ENCODE data around the gene FAM163A.
"Not testable (repeated sequence)": the region's sequence is repeated elsewhere in the genome, so short reads cannot be mapped to it uniquely, and the experiment has no call there.

FAM163A gene

GRCh38 chr1:179742717-179743678 lies at the start of gene FAM163A:
Gene FAM163A (plus strand): TSS chr1:179743291. CDS start chr1:179813098, 69,807 bp downstream.
- in situ Hi-C loops (cut with HindIII; ENCODE audit: low sequenced_read_pairs), result no loop called here

GRCh38 chr1:179694530-179694929 lies 48.6 kb upstream of the FAM163A start:
- in situ Hi-C loops (cut with HindIII; ENCODE audit: low sequenced_read_pairs), result not testable (repeated sequence)

GRCh38 chr1:179702946-179703539 lies 40.0 kb upstream of the FAM163A start:
- in situ Hi-C loops (cut with HindIII; ENCODE audit: low sequenced_read_pairs), result no loop called here

GRCh38 chr1:179706339-179706941 lies 36.7 kb upstream of the FAM163A start:
- in situ Hi-C loops (cut with HindIII; ENCODE audit: low sequenced_read_pairs), result no loop called here

- in situ Hi-C loops (cut with HindIII; ENCODE audit: low sequenced_read_pairs), result no loop called here
These were observed 35.7 kb upstream of the FAM163A start for GRCh38 chr1:179707406-179707805.

- in situ Hi-C loops (cut with HindIII; ENCODE audit: low sequenced_read_pairs), result no loop called here
These were observed 34.5 kb upstream of the FAM163A start for GRCh38 chr1:179708434-179709195.

- in situ Hi-C loops (cut with HindIII; ENCODE audit: low sequenced_read_pairs), result loop anchor here (5.0 kb wide), 1 partner anchor 102 kb away; no protein-coding TSS in a partner anchor
These were observed 33.2 kb upstream of the FAM163A start for GRCh38 chr1:179709841-179710329.

GRCh38 chr1:179714159-179714558 lies 28.9 kb upstream of the FAM163A start:
- in situ Hi-C loops (cut with HindIII; ENCODE audit: low sequenced_read_pairs), result loop anchor here (5.0 kb wide), 1 partner anchor 98 kb away; no protein-coding TSS in a partner anchor

GRCh38 chr1:179714623-179715022 lies 28.5 kb upstream of the FAM163A start:
- in situ Hi-C loops (cut with HindIII; ENCODE audit: low sequenced_read_pairs), result loop anchor here (5.0 kb wide), 1 partner anchor 98 kb away; no protein-coding TSS in a partner anchor

GRCh38 chr1:179719272-179719671 lies 23.8 kb upstream of the FAM163A start:
- in situ Hi-C loops (cut with HindIII; ENCODE audit: low sequenced_read_pairs), result no loop called here

GRCh38 chr1:179728271-179728670 lies 14.8 kb upstream of the FAM163A start:
- in situ Hi-C loops (cut with HindIII; ENCODE audit: low sequenced_read_pairs), result no loop called here

GRCh38 chr1:179729881-179730280 lies 13.2 kb upstream of the FAM163A start:
- in situ Hi-C loops (cut with HindIII; ENCODE audit: low sequenced_read_pairs), result no loop called here

GRCh38 chr1:179731643-179732042 lies 11.4 kb upstream of the FAM163A start:
- in situ Hi-C loops (cut with HindIII; ENCODE audit: low sequenced_read_pairs), result no loop called here

- in situ Hi-C loops (cut with HindIII; ENCODE audit: low sequenced_read_pairs), result no loop called here
These were observed 800 bp upstream of the FAM163A start for GRCh38 chr1:179742291-179742690.

GRCh38 chr1:179743679-179744400 lies 749 bp downstream of the FAM163A start:
- in situ Hi-C loops (cut with HindIII; ENCODE audit: low sequenced_read_pairs), result no loop called here

GRCh38 chr1:179744401-179745130 lies 1.5 kb downstream of the FAM163A start:
- in situ Hi-C loops (cut with HindIII; ENCODE audit: low sequenced_read_pairs), result no loop called here

GRCh38 chr1:179745131-179745611 lies 2.1 kb downstream of the FAM163A start:
- in situ Hi-C loops (cut with HindIII; ENCODE audit: low sequenced_read_pairs), result no loop called here

- in situ Hi-C loops (cut with HindIII; ENCODE audit: low sequenced_read_pairs), result no loop called here
These were observed 2.7 kb downstream of the FAM163A start for GRCh38 chr1:179745743-179746142.

- in situ Hi-C loops (cut with HindIII; ENCODE audit: low sequenced_read_pairs), result no loop called here
These were observed 4.5 kb downstream of the FAM163A start for GRCh38 chr1:179747611-179748010.
